Right lobe of liver (tissue), 4 donors: ENCODE results near the gene GFOD1.

ENCODE experiments used
- CTCF ChIP-seq, 4 donors: fragments of 200-600 bp in 3 of 4; fragments of 450-650 bp in 1 of 4; IDR thresholded peaks; one replicate each; pipeline versions ENCODE4 v1.5.1 to v1.8.0; 2016 to 2022; ENCODE audit warnings: antibody characterized with exemption in 4 of 4, mild to moderate bottlenecking in 2 of 4
- POLR2A ChIP-seq: fragments of 450-650 bp; IDR thresholded peaks from one replicate; pipeline ENCODE4 v1.6.1; 2017; ENCODE audit warnings: antibody characterized with exemption, mild to moderate bottlenecking
- donor health status: DM: no; HTN: no; CAD: no.
- donor health status: DM: no; HTN: no; CAD: no.
- donor health status: DM: no; HTN: yes; CAD: no.

GRCh38 chr6:13354331-13355042 is 132.9 kb downstream of the GFOD1 start:
- TF ChIP-seq CTCF (IDR thresholded peaks at IDR 0.05) = no peak
- no peak for TF ChIP-seq POLR2A
